Neural crest cell (in vitro differentiated cells): ENCODE data around the gene ATP6V0E2. TPM values are rescaled to one million over a fixed set of nuclear protein-coding genes. Genes with fewer than 3 reads are reported as not detected.

Source experiments
- DNase-seq: peaks from one replicate; pipeline ENCODE4 v3.0.0; 2021; ENCODE audit warnings: low read depth, mixed read lengths, low spot score
- H3K27ac Mint-ChIP-seq: one replicate; pipeline ENCODE4 v1.8.0; 2021; ENCODE audit warnings: mild to moderate bottlenecking, mixed read lengths; ENCODE audit not compliant: unreplicated experiment
- H3K27me3 Mint-ChIP-seq: 2 replicates; pipeline ENCODE4 v1.8.0; 2021; ENCODE audit warnings: low read depth, mild to moderate bottlenecking, mixed read lengths
- H3K36me3 Mint-ChIP-seq: 2 replicates; pipeline ENCODE4 v1.8.0; 2021; ENCODE audit warnings: low read depth, mild to moderate bottlenecking, mixed read lengths
- H3K4me1 Mint-ChIP-seq: 2 replicates; pipeline ENCODE4 v1.8.0; 2021; ENCODE audit warnings: mixed read lengths
- H3K4me3 Mint-ChIP-seq: one replicate; pipeline ENCODE4 v1.8.0; 2021; ENCODE audit warnings: mild to moderate bottlenecking, mixed read lengths
- H3K9me3 Mint-ChIP-seq: 2 replicates; pipeline ENCODE4 v1.8.0; 2021; ENCODE audit warnings: mixed read lengths
- total RNA-seq: library from RNA; stranded (reverse); gene quantifications from 2 replicates; pipeline ENCODE4 v1.2.1, GENCODE V29; 2021
- TF ChIP-seq, protein P1 (sequence below): fragments of 200-600 bp; sonication (generic); conservative IDR thresholded peaks from 2 replicates; pipeline ENCODE4 v1.5.0; 2021; ENCODE audit warnings: antibody characterized with exemption, mild to moderate bottlenecking

Gene ATP6V0E2
- total RNA-seq, 1 donor from 2014 or later = 87.4 TPM

DNA sequence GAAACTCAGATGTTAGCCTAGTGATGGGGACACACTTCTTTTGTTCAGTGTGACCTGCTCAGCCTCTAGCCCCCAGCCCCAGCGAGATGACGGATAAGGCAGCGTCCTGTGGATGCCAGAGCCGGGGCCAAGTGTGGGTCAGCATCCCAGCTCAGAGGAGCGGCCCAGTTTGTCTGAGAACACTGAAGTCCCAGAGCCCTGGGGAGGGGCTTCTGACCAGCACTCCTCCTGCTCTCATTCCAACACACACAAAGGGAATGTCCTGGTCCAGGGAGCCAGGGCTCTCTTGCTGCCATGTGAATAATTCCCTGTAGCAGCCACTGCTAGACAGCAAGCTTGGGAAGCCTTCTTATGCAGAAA is 4.5 kb upstream of the ATP6V0E2 start:
- Mint-ChIP-seq H3K27me3 (no peaks in the 10 kb centered on the region), H3K4me1 (peaks cover 10% of the 10 kb centered on the region), H3K9me3 (no peaks in the 10 kb centered on the region), H3K4me3 (no peak overlapping the region), H3K27ac (no peak overlapping the region), H3K36me3 (no peaks in the 10 kb centered on the region)
- TF ChIP-seq, protein P1, sequence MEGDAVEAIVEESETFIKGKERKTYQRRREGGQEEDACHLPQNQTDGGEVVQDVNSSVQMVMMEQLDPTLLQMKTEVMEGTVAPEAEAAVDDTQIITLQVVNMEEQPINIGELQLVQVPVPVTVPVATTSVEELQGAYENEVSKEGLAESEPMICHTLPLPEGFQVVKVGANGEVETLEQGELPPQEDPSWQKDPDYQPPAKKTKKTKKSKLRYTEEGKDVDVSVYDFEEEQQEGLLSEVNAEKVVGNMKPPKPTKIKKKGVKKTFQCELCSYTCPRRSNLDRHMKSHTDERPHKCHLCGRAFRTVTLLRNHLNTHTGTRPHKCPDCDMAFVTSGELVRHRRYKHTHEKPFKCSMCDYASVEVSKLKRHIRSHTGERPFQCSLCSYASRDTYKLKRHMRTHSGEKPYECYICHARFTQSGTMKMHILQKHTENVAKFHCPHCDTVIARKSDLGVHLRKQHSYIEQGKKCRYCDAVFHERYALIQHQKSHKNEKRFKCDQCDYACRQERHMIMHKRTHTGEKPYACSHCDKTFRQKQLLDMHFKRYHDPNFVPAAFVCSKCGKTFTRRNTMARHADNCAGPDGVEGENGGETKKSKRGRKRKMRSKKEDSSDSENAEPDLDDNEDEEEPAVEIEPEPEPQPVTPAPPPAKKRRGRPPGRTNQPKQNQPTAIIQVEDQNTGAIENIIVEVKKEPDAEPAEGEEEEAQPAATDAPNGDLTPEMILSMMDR = no peak
- no peak for DNase-seq

DNA sequence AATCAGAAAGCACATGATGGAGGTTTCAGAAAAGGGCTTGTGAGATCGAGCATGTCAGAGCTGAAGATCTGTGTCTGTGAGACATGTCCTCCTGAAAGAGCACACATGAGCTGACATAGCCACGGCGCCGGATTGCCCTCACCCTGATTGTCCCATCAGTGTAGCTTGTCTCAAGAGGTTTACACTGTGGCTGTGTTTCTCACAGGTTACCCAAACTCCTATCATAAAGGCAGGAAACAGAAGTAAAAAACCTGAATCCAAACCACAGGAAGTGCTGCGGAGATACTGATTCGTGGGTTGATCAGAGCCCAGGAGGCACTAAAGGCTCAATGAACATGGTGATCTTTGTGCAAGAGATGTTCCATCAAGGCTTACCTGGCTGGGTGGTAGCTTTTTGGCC is 3.9 kb upstream of the ATP6V0E2 start:
- no peak for DNase-seq
- H3K4me3 Mint-ChIP-seq = no peak overlapping the region
- H3K27ac Mint-ChIP-seq = no peak overlapping the region

DNA sequence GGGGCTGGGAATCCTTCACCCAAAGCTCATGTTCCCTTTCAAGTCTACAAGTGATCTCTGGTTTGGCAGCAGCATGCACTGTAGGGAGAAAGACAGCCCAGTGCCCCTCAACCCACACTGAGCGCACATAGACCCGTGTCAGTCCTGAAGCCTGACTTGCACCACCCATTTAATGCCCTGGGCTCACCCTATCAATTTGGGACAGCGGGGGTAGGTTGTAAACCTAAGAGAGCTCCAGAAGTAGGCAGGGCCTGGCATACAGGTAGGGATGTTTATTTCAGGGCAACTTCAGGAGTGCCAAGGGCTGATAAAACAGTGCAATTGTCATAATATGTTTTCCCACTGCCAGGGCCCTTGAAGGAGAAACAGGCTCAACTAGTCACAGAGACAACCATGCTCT is 3.5 kb upstream of the ATP6V0E2 start:
- no peak for DNase-seq
- Mint-ChIP-seq H3K27me3 (no peaks in the 10 kb centered on the region), H3K4me1 (peaks cover 20% of the 10 kb centered on the region), H3K27ac (no peak overlapping the region), H3K4me3 (peak overlapping the region; percentile 41), H3K9me3 (no peaks in the 10 kb centered on the region), H3K36me3 (no peaks in the 10 kb centered on the region)
- TF ChIP-seq, protein P1 = no peak

More for the DNA sequence above, 3.9 kb upstream of the ATP6V0E2 start:
- Mint-ChIP-seq H3K27me3 (no peaks in the 10 kb centered on the region), H3K36me3 (no peaks in the 10 kb centered on the region), H3K9me3 (no peaks in the 10 kb centered on the region), H3K4me1 (peaks cover 16% of the 10 kb centered on the region)
- TF ChIP-seq, protein P1 = no peak

DNA sequence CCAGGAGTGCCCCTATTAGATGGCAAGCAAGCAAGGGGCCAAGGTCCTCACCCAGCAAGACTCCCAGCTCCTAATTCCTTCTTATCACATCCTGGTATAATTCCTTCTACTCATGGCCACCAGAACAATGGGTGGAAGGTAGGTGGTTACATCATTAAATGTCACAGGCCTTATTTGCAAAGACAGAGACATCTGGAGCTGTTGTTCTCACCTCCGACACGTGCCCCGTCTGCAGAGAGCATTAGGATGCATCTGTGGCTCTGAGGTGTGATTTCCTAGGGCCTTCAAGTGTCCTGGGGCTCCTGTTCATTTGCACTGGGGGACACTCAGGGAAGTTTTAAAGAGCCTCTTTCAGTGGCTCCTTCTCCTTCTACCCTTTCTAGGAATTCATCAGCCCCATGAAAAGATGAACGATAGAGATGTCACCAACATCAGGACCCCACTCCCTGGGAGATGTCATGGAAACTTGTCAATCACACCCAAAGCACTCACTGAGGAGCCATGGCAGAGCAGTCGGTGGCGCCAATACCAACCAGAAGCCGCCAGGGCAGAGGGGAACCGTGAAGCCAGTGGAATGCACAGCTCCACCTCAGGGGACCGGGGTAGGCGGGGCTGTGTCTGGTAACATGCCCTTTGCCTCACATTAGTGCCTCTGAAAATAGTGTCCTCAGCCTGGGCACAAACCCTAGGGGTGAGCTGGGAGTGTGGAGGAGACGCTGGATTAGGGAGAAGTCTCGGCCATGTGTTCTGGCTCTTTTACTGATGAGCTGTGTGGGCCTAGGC is 2.9 kb upstream of the ATP6V0E2 start:
- DNase-seq = no peak
- no peaks in the 10 kb centered on the region for H3K27me3 Mint-ChIP-seq
- no peak overlapping the region for H3K27ac Mint-ChIP-seq
- TF ChIP-seq, protein P1 = no peak
- no peaks in the 10 kb centered on the region for H3K36me3 Mint-ChIP-seq
- H3K4me1 Mint-ChIP-seq = peaks cover 25% of the 10 kb centered on the region
- H3K4me3 Mint-ChIP-seq = peak overlapping the region; percentile 41
- no peaks in the 10 kb centered on the region for H3K9me3 Mint-ChIP-seq

DNA sequence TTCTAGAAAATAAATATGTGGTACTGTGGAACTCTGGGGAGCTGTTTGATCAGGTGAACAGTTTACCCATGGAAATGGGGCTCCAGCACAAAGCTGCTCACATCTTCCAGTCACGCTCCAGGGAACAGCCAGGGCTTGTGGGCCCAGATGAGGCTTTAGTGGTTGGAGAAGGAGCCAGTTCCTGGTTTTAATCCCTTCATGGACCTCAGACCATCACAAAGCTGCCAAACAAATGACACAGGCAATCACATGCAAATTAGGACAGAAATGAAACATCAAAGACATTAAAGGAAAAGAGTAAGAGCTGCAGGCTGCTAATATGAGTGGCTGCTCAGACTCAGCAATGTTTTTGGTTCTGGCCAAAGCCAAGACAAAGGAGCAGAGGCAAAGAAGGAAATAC is 2.2 kb upstream of the ATP6V0E2 start:
- Mint-ChIP-seq H3K27ac (no peak overlapping the region), H3K9me3 (no peaks in the 10 kb centered on the region), H3K4me3 (peak overlapping the region; percentile 56), H3K4me1 (peaks cover 25% of the 10 kb centered on the region), H3K36me3 (no peaks in the 10 kb centered on the region), H3K27me3 (no peaks in the 10 kb centered on the region)
- DNase-seq = no peak
- TF ChIP-seq, protein P1 = no peak
